D341Med (cell line): ENCODE results near the gene LARP1.
"Not testable (repeated sequence)": the region's sequence is repeated elsewhere in the genome, so short reads cannot be mapped to it uniquely, and the experiment has no call there.

Experiments used
- DNase-seq: peaks from one replicate; pipeline ENCODE4 v3.0.0; 2012; ENCODE audit warnings: low spot score

LARP1 gene

DNA sequence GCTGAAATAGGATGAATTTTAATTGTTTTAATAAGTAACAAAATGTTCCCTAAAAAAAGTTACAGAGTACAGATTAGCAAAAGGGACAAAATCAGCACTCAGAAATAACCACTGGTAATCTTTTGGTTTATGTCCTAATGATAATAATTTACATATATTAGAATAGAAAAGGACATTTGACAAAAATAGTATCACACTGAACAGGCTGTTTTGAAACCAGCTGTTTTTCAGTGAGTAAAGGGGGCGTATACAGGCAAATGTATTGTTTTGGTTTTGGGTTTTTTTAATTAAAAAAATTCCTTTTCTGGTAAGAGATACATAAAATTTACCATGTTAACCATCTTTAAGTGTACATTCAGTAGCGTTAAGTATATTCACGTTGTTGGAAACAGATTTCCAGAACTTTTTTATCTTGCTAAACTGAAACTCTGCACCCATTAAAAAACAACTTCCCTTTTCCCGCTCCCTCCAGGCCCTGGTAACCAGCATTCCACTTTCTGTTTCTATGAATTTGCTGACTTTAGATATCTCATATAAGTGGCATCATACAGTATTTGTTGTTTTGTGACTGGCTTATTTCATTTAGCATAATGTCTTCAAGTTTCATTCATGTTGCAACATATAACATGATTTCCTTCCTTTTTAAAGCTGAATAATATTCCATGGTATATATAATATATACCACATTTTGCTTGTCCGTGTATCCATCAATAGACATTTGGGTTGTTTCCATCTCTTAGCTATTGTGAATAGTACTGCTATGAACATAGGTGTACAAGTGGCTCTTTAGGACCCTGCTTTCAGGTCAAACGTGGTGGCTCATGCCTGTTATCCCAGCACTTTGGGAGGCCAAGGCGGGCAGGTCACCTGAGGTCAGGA is 20.6 kb upstream of the LARP1 start:
- DNase-seq = no peak

DNA sequence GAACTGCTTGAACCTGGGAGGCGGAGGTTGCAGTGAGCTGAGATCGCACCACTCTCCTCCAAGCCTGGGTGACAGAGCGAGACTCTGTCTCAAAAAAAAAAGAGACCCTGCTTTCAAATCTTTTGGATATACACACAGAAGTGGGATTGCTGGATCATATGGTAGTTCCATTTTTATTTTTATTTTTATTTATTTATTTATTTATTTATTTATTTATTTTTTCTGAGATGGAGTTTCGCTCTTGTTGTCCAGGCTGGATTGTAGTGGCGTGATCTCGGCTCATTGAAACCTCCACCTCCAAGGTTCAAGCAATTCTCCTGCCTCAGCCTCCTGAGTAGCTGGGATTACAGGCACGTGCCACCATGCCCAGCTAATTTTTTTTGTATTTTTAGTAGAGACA is 19.8 kb upstream of the LARP1 start:
- not testable (repeated sequence) for DNase-seq

- DNase-seq = not testable (repeated sequence)
Measured at GRCh38 chr5:154736372-154736771, 18.8 kb upstream of the LARP1 start.

DNA sequence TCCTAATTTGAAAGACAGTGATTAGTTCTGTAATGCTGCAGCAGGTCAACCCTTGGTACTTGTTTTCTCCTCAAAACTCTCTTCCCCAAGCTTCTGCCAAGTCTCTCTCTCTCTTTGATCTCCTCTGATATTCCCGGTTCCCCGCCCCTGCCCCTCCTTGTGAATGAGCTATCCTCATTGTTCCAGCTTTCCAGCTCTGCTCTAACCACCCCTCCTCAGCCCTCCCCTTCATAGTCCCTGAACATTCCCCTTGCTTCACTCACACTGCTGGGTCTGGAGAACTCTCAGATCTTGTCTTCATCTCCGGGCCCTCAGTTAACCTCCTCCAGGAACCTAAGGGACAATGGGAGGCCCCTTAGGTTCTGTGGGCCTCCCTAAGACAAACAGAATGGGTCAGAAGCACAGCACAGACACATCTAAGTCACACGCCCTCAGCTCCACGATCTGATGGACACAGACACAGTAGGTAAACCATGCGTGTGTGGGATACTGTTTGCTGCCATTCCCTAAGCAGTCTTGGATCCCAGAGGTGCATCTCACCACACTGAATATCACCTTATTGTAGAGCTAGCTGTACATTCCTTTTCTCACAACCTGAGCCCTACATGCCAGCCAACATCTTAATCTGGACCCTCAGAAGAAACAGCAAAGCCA is 17.4 kb upstream of the LARP1 start:
- no peak for DNase-seq

GRCh38 chr5:154740483-154740882 is 14.7 kb upstream of the LARP1 start:
- DNase-seq = no peak

GRCh38 chr5:154740957-154741356 is 14.2 kb upstream of the LARP1 start:
- no peak for DNase-seq

DNA sequence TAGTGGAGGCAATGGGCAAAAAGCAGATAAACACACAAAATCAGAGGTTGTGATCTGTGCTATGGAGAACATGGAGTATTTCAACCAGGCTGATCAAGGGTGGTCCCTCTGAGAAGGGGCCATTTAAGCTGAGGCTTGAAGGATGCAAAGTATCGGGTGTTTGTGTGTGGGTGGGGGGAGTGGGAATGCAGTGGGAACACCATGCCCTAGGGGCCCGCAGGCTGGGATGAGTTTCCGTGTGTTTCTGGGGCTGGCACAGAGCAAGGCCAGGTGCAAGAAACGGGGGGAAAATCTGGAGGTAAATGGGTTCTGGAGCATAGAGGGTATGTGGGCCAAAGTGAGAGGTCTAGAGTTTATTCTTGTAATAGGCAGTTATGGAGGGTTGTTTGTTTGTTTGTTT is 13.8 kb upstream of the LARP1 start:
- no peak for DNase-seq

DNA sequence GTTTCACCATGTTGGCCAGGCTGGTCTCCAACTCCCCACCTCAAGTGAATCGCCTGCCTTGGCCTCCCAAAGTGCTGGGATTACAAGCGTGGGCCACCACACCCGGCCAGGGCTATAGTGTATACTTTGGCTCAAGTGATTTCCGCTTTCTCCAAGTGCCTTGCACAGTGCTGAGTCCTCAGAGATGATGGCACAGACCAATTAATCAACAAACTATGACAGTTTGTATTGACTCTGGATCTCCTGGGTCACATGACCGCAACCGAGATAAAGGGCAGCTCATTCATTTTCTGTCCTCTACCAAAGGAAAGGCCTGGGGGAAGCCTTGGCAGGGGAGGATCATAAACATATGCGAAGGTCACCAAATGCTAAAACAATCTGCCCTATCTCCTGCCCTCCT is 11.4 kb upstream of the LARP1 start:
- DNase-seq = no peak

DNA sequence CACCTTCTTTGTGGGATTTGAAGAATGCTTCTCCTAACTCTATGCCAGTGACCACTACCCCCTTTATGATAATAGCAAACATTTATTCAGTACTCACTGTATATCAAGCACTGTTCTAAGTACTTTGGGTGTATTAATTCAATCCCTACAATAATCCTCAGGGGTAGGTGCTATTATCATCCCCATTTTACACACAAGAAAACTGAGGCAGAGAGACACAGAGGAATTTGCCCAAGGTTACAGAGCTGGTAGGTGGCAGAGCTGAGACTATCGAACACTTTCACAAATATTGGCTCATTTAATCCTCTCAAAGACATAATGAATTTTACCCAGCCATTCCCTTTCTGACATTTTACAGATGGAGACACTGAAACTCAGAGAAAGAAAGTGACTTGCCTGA is 9.8 kb upstream of the LARP1 start:
- no peak for DNase-seq

- peak; percentile 44 for DNase-seq
Measured at GRCh38 chr5:154749491-154749890, 5.7 kb upstream of the LARP1 start.

DNA sequence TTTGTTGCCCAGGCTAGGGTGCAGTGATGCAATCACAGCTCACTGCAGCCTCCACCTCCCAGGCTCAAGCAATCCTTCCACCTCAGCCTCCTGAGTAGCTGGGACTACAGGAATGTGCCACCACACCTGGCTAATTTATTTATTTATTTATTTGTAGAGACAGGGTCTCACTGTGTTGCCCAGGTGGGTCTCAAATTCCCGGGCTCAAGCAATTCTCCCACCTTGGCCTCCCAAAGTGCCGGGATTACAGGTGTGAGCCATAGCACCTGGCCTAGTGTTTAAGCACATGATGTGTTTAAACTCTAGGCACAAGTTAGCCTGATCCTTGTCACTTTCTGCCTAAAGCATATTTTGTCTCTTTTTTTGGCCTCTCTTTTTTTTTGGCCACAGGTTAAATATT is 4.5 kb upstream of the LARP1 start:
- DNase-seq = not testable (repeated sequence)

- DNase-seq = no peak
Measured at GRCh38 chr5:154751854-154752253, 3.3 kb upstream of the LARP1 start.

- no peak for DNase-seq
Measured at GRCh38 chr5:154753792-154754191, 1.4 kb upstream of the LARP1 start.

DNA sequence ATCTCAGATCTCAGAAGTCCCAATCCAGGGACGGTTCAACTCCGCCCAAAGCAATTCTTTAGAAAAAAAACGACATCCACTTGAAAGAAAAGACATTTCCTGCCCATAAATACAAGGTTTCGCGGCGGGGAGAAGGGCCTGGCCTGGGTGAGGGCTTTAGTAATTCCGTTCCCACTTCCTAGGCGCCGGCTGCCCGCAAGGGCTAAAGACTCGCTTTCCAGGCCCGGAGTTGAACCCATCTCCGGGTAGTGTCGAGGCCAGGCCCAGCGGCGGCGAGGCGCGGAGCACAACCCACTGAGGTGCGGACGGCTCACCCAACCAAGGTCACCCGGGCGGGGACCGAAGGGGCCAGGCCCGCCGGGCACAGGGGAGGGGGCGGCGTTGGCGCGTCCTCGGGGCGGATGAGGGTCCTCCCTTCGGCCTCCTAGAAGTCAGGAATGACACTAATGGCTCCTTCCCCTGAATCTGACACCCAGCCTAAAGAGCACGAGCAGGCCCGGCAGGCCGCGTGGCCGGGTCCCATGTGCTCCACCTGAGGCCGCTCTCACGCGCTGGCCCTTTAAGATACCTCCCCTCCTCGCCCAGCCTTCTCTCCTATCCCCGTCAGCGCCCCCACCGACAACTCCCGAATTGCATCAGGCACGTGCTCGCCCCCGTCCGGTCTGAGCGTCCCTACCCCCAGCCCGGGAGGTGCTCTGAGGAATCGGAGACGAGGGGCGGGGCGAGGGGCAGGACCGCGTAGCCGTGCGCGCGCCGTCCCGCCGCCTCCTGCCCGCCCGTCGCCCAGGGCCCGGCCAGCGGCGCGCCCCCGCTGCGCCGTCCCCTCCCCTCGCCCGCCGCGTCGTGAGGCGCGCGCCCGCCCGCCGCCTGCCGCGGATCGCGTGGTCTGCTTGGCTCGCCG is 467 bp upstream of the LARP1 start:
- peak; percentile 94 for DNase-seq

DNA sequence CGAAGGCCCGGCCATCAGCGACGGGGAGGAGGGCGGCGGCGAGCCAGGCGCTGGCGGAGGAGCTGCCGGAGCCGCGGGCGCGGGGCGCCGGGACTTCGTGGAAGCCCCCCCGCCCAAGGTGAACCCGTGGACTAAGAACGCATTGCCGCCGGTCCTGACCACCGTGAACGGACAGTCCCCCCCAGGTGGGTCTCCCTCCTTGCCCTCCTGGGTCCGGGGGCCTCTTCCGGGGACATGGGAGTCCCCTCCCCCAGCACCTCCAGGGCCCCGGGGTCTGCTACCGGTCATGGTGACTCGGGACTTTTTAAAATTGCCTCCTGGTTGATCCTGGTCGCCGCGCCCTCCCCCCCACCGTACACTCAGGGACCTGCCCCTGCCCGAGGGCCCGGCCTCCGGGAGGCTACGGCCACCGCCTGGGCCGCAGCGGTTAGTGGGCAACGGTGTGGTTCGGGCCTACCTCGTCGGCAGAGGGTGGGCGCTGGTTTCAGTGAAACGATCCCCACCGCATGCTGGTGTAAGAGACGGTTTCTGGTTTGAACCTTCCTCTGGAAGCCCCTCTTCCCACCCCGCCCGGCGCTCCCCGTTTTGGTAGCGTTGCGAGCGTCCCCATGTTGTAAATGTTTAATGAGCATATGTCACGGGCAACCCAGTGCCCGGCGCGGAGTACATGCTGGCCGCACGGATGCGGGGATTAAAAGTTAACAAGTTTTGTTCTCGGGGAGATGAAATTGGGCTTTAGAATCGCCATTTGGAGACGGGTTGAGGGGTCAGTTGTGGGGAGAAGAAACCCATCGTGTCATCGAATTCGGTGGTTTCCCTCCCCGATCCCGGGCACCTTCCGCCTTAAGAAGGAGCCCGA is 1.1 kb downstream of the LARP1 start:
- no peak for DNase-seq

DNA sequence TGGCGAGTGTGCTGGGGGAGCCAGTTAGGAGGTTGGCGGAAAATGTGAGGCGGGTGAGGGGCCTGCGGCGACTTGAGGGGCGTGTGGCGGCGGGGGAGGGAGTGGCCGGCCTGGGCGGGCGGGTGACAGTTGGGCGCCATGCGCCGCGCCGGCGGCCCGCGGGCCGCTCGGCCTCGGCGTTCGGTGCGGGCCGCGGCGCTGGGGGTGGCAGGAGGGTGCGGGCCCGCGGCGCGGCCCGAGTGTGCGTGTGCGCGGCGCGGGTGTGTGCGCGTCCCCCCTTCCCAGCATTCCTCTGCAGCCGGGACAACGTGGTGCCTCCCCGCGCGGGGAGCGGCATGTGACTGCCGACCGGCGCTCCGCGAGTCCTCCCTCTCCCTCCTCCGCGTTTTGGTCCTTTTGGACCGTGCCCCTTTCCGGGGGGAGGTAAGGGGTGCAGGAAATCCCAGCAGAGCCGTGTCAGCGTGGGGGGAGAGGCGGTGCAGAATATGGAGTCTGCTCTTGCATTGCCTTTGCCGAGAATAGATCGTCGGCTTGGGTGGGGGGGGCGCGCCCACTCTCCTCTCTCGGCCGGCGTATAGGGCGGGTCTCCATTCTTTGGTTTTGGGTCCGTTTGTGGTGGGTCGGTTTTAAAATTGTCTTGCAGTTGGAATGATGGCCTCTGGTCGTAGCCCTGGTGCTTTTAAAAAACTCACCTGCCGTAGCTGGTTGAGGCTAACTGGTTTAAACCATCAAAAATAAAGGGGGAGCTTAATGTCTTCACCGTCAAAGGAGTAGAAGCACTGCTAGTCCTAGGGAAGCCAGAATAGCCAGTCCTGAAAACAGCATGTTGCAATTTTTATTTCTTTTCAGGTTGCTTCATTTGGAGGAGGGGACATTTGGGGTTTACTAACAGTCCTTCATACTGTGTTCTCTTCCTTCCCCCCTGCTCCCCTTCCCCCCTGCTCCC is 2.0 kb downstream of the LARP1 start:
- peak; percentile 63 for DNase-seq

- DNase-seq = no peak
Measured at GRCh38 chr5:154757814-154758406, 2.7 kb downstream of the LARP1 start.

GRCh38 chr5:154758493-154758892 is 3.3 kb downstream of the LARP1 start:
- no peak for DNase-seq

- no peak for DNase-seq
Measured at GRCh38 chr5:154758977-154759376, 3.8 kb downstream of the LARP1 start.

DNA sequence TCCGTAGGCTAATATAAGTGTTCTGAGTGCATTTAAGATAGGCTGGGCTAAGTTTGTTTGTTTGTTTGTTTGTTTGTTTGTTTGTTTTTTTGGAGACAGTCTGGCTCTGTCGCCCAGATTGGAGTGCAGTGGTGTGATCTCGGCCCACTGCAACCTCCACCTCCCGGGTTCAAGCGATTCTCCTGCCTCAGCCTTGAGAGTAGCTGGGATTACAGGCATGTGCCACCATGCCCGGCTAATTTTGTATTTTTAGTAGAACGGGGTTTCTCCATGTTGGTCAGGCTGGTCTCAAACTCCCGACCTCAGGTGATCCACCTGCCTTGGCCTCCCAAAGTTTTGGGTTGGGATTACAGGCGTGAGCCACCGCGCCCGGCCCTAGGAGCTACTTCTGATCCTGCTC is 4.7 kb downstream of the LARP1 start:
- not testable (repeated sequence) for DNase-seq
